Fibroblast of villous mesenchyme (primary cell): ENCODE measurements around the gene GPC6. TPM values are rescaled to one million over a fixed set of nuclear protein-coding genes. Genes with fewer than 3 reads are reported as not detected.

Source experiments
- DNase-seq: peaks from one replicate; pipeline ENCODE4 v3.0.0-alpha.2; 2010; ENCODE audit warnings: low read depth
- H3K4me3 ChIP-seq: 2 replicates; pipeline ENCODE4 v1.5.1; 2011; ENCODE audit warnings: low read depth, mild to moderate bottlenecking, low read length
- CTCF ChIP-seq: IDR thresholded peaks from 2 replicates; pipeline ENCODE4 v1.5.1; 2012; ENCODE audit warnings: low read depth, mild to moderate bottlenecking, low read length; ENCODE audit not compliant: insufficient read depth
- total RNA-seq: library from RNA; depleted of rRNA; stranded (reverse); fragments of >200 nt; gene quantifications from 2 replicates; pipeline ENCODE4 v1.2.3, GENCODE V29; 2012

Gene GPC6
- total RNA-seq, 1 donor, result 6.0 TPM

- DNase-seq, result no peak
- H3K4me3 ChIP-seq, result no peak overlapping the region
- TF ChIP-seq CTCF, result no peak
Observed at GRCh38 chr13:93649496-93649895, 422.9 kb downstream of the GPC6 start.

- no peak for DNase-seq
- TF ChIP-seq CTCF, result no peak
- H3K4me3 ChIP-seq, result no peak overlapping the region
Observed at GRCh38 chr13:93653776-93654175, 427.2 kb downstream of the GPC6 start.

- no peak overlapping the region for H3K4me3 ChIP-seq
- no peak for TF ChIP-seq CTCF
- no peak for DNase-seq
Observed at GRCh38 chr13:93655154-93655553, 428.5 kb downstream of the GPC6 start.

GRCh38 chr13:93660391-93661063 is 433.9 kb downstream of the GPC6 start:
- no peak for DNase-seq
- H3K4me3 ChIP-seq, result no peak overlapping the region
- TF ChIP-seq CTCF, result no peak

GRCh38 chr13:93670866-93671265 is 444.3 kb downstream of the GPC6 start:
- H3K4me3 ChIP-seq, result no peak overlapping the region
- no peak for DNase-seq
- no peak for TF ChIP-seq CTCF

- no peak for DNase-seq
- no peak for TF ChIP-seq CTCF
- no peak overlapping the region for H3K4me3 ChIP-seq
Observed at GRCh38 chr13:93672996-93673395, 446.4 kb downstream of the GPC6 start.

GRCh38 chr13:93673885-93674284 is 447.3 kb downstream of the GPC6 start:
- no peak overlapping the region for H3K4me3 ChIP-seq
- no peak for TF ChIP-seq CTCF
- no peak for DNase-seq
